Nephron (organoid): ENCODE results near the gene PALMD.

Experiments
- H3K27ac Mint-ChIP-seq, 3 experiments: 2 replicates each; pipeline ENCODE4 v1.8.0; 2020; ENCODE audit warnings: mixed read lengths in 3 of 3, mild to moderate bottlenecking in 2 of 3, moderate library complexity in 1 of 3
- H3K27me3 Mint-ChIP-seq: 2 replicates; pipeline ENCODE4 v1.8.0; 2021; ENCODE audit warnings: low read depth, mild to moderate bottlenecking, moderate library complexity, mixed read lengths
- H3K36me3 Mint-ChIP-seq: 2 replicates; pipeline ENCODE4 v1.8.0; 2020; ENCODE audit warnings: low read depth, mixed read lengths
- H3K4me1 Mint-ChIP-seq: 2 replicates; pipeline ENCODE4 v1.8.0; 2020; ENCODE audit warnings: mixed read lengths
- H3K4me3 Mint-ChIP-seq, 3 experiments: 2 replicates each; pipeline ENCODE4 v1.8.0; 2020; ENCODE audit warnings: mild to moderate bottlenecking in 3 of 3, mixed read lengths in 3 of 3, moderate library complexity in 2 of 3
- H3K9me3 Mint-ChIP-seq: 2 replicates; pipeline ENCODE4 v1.8.0; 2020; ENCODE audit warnings: mixed read lengths
- TF ChIP-seq, protein P1 (sequence below), 3 experiments: fragments of 200-600 bp; sonication (generic); IDR thresholded peaks; one replicate each; pipeline ENCODE4 v1.5.0; 2021; ENCODE audit warnings: antibody characterized with exemption in 3 of 3; ENCODE audit not compliant: unreplicated experiment in 3 of 3

PALMD gene

DNA sequence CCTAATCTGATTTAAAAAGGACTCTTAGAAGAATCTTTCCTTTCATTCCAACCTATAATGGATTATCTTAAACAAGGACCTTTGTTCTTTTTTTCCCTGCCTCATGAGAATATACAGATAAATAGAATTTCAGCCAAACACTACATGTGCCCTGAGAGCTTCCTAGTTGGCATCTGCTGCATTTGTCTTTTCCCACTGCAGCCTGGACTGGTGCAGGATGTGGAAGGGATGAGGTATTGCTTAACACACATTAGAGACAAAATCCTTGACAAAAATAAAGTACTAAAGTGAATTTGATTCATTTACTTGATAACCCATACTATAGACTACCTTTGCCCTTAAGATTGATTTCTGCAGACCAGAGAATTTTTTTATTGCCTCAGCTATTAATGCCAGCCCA is 59.5 kb downstream of the PALMD start:
- Mint-ChIP-seq H3K27ac (no peak overlapping the region), H3K27me3 (no peaks in the 10 kb centered on the region), H3K4me1 (no peaks in the 10 kb centered on the region), H3K9me3 (peaks cover 15% of the 10 kb centered on the region), H3K4me3 (no peak overlapping the region), H3K36me3 (no peaks in the 10 kb centered on the region)
- TF ChIP-seq, protein P1, sequence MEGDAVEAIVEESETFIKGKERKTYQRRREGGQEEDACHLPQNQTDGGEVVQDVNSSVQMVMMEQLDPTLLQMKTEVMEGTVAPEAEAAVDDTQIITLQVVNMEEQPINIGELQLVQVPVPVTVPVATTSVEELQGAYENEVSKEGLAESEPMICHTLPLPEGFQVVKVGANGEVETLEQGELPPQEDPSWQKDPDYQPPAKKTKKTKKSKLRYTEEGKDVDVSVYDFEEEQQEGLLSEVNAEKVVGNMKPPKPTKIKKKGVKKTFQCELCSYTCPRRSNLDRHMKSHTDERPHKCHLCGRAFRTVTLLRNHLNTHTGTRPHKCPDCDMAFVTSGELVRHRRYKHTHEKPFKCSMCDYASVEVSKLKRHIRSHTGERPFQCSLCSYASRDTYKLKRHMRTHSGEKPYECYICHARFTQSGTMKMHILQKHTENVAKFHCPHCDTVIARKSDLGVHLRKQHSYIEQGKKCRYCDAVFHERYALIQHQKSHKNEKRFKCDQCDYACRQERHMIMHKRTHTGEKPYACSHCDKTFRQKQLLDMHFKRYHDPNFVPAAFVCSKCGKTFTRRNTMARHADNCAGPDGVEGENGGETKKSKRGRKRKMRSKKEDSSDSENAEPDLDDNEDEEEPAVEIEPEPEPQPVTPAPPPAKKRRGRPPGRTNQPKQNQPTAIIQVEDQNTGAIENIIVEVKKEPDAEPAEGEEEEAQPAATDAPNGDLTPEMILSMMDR (IDR thresholded peaks at IDR 0.05; ENCODE audit: unreplicated experiment in 3 of 3): no peak

DNA sequence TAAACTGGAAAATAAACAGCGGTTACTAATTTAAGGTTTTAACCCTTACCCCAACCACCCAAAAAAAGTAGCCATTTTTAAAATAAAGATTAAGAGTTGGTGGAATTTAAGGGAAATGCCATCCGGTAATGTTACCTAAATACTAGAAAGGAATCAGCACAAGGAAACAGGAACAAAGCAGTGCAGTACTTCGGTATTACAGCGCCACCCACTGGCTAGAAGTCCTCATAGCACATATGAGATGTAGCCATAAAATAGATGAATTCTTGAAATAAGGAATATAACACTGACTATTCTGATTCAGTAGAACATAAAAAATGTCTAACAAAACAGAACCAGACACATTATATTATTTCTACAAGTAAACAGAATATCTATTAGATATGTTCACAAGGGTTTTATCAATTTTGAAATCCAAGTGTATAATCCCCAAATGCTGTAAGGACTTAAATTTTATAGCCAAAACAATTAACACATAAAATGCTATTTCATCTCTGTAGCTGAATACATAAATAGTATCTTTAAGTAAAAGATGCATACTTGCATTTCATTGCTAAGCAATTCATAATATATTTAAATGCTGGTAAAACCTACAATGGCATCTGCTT is 61.7 kb downstream of the PALMD start:
- no peaks in the 10 kb centered on the region for H3K36me3 Mint-ChIP-seq
- H3K4me1 Mint-ChIP-seq: no peaks in the 10 kb centered on the region
- H3K27me3 Mint-ChIP-seq: no peaks in the 10 kb centered on the region
- H3K27ac Mint-ChIP-seq: no peak overlapping the region
- no peak overlapping the region for H3K4me3 Mint-ChIP-seq
- peaks cover 1% of the 10 kb centered on the region for H3K9me3 Mint-ChIP-seq
- TF ChIP-seq, protein P1 (IDR thresholded peaks at IDR 0.05; ENCODE audit: unreplicated experiment in 3 of 3): peak; percentile 88 to 97 (median 89)

DNA sequence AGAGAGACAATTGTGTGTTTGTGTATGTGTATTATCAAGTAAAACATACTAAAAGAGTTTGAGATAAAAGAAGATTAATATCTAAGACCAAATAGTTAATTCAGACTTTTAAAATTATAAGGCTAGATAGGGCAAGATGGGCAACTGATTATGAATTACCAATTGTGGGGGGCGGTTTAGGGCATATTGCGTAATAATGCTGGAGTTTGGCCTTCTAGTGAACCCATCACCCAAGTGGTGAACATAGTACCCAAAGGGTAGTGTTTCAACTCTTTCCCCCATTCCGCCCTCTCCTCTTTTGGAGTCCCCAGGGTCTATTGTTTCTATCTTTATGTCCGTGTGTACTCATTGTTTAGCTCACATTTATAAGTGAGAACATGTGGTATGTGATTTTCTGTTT is 65.1 kb downstream of the PALMD start:
- TF ChIP-seq, protein P1 (IDR thresholded peaks at IDR 0.05; ENCODE audit: unreplicated experiment in 3 of 3): no peak
- Mint-ChIP-seq H3K4me1 (no peaks in the 10 kb centered on the region), H3K36me3 (peaks cover 5% of the 10 kb centered on the region), H3K9me3 (no peaks in the 10 kb centered on the region), H3K4me3 (no peak overlapping the region), H3K27me3 (no peaks in the 10 kb centered on the region), H3K27ac (no peak overlapping the region)

DNA sequence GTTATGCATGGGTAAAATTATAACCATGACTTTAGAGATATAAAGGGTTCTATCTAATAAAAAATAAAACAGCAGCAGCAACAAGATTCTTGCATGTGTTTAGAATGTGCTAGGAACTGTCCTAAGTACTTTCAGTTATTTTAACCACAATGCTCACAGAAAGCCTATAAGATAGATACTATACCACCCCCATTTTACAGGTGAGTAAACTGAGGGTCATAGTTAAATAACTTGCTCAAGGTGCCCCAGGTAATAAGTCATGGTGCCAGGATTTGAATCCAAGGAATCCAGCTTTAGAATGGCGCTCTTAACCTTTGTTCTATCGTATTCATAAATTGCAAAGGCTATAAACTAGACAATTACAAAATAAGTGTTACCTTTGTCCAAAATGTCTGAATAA is 67.1 kb downstream of the PALMD start:
- Mint-ChIP-seq H3K4me3 (no peak overlapping the region), H3K9me3 (no peaks in the 10 kb centered on the region), H3K4me1 (peaks cover 5% of the 10 kb centered on the region), H3K36me3 (peaks cover 5% of the 10 kb centered on the region), H3K27ac (no peak overlapping the region), H3K27me3 (no peaks in the 10 kb centered on the region)
- TF ChIP-seq, protein P1 (IDR thresholded peaks at IDR 0.05; ENCODE audit: unreplicated experiment in 3 of 3): no peak

DNA sequence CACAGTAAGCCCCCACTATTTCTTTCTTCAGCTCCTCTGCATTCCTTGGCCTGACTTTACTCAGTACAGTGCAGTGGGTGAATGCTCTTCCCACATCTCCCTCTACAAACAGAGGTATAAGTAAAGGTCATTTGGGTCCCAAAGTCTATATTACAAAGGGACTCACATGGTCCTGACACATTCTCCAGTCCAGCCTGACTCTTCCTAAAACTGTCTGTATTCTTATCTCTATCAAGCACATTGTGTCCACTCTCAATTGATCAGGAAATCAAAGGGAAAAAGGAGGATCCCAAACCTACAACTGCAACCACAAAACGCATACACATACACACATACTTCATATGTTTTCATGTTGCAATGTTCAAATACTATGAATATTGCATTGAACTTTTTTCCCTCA is 71.1 kb downstream of the PALMD start:
- Mint-ChIP-seq H3K27me3 (no peaks in the 10 kb centered on the region), H3K4me1 (peaks cover 5% of the 10 kb centered on the region), H3K27ac (no peak overlapping the region), H3K4me3 (no peak overlapping the region), H3K36me3 (peaks cover 5% of the 10 kb centered on the region), H3K9me3 (no peaks in the 10 kb centered on the region)
- TF ChIP-seq, protein P1 (IDR thresholded peaks at IDR 0.05; ENCODE audit: unreplicated experiment in 3 of 3): no peak

DNA sequence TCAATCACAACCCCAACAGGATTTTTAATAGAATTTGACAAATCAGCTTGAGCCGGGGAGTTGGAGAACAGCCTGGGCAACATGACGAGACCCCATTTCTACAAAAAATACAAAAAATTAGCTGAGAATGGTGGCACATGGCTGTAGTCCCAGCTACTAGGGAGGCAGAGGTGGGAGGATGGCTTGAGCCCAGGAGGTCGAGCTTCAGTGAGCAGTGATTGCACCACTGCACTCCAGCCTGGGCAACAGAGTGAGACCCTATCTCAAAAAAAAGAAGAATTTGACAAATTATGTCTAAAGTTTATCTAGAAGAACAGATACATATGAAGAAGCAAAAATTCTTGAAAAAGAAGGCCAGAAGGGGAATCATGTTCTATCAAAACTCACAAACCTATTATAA is 77.3 kb downstream of the PALMD start:
- H3K27ac Mint-ChIP-seq: no peak overlapping the region
- TF ChIP-seq, protein P1 (IDR thresholded peaks at IDR 0.05; ENCODE audit: unreplicated experiment in 3 of 3): no peak
- H3K4me3 Mint-ChIP-seq: no peak overlapping the region

More for the DNA sequence above, 77.3 kb downstream of the PALMD start:
- no peaks in the 10 kb centered on the region for H3K27me3 Mint-ChIP-seq
- no peaks in the 10 kb centered on the region for H3K36me3 Mint-ChIP-seq
- no peaks in the 10 kb centered on the region for H3K4me1 Mint-ChIP-seq
- H3K9me3 Mint-ChIP-seq: no peaks in the 10 kb centered on the region
